Measurements from ENCODE around the gene ZC3H7A.
"Not testable (repeated sequence)": the region's sequence is repeated elsewhere in the genome, so short reads cannot be mapped to it uniquely, and the experiment has no call there.

Gene ZC3H7A
- 60.3 to 109 (median 68.8) reads per million in 4 experiments for total RNA-seq

GRCh38 chr16:11797166-11797956 lies at the start of gene ZC3H7A:
ZC3H7A (minus strand) TSS chr16:11797258; CDS start chr16:11782354, 14,904 bp downstream.
- peak; percentile 87 for DNase-seq

- DNase-seq: no peak
Measured at GRCh38 chr16:11844499-11844898, 47.4 kb upstream of the ZC3H7A start.

- DNase-seq: no peak
Measured at GRCh38 chr16:11843861-11844260, 46.8 kb upstream of the ZC3H7A start.

GRCh38 chr16:11843206-11843605 lies 46.1 kb upstream of the ZC3H7A start:
- no peak for DNase-seq

GRCh38 chr16:11841026-11841425 lies 44.0 kb upstream of the ZC3H7A start:
- DNase-seq: no peak

GRCh38 chr16:11836650-11837244 lies 39.7 kb upstream of the ZC3H7A start:
- no peak for DNase-seq

- DNase-seq: no peak
Measured at GRCh38 chr16:11835891-11836649, 39.0 kb upstream of the ZC3H7A start.

GRCh38 chr16:11835309-11835708 lies 38.3 kb upstream of the ZC3H7A start:
- no peak for DNase-seq

GRCh38 chr16:11833951-11834695 lies 37.1 kb upstream of the ZC3H7A start:
- DNase-seq: no peak

- no peak for DNase-seq
Measured at GRCh38 chr16:11828696-11829095, 31.6 kb upstream of the ZC3H7A start.

- not testable (repeated sequence) for DNase-seq
Measured at GRCh38 chr16:11825520-11826165, 28.6 kb upstream of the ZC3H7A start.

- DNase-seq: no peak
Measured at GRCh38 chr16:11824362-11824761, 27.3 kb upstream of the ZC3H7A start.

- not testable (repeated sequence) for DNase-seq
Measured at GRCh38 chr16:11823645-11824044, 26.6 kb upstream of the ZC3H7A start.

GRCh38 chr16:11819798-11820197 lies 22.7 kb upstream of the ZC3H7A start:
- DNase-seq: no peak

- not testable (repeated sequence) for DNase-seq
Measured at GRCh38 chr16:11818970-11819369, 21.9 kb upstream of the ZC3H7A start.

GRCh38 chr16:11816123-11816522 lies 19.1 kb upstream of the ZC3H7A start:
- DNase-seq: no peak

- DNase-seq: not testable (repeated sequence)
Measured at GRCh38 chr16:11814800-11815199, 17.7 kb upstream of the ZC3H7A start.

- DNase-seq: no peak
Measured at GRCh38 chr16:11806721-11807120, 9.7 kb upstream of the ZC3H7A start.

GRCh38 chr16:11805556-11805955 lies 8.5 kb upstream of the ZC3H7A start:
- no peak for DNase-seq

GRCh38 chr16:11801481-11802021 lies 4.5 kb upstream of the ZC3H7A start:
- no peak for DNase-seq

GRCh38 chr16:11800382-11800718 lies 3.3 kb upstream of the ZC3H7A start:
- no peak for DNase-seq

All from effector CD8-positive, alpha-beta T cell (primary cell).